Urothelium cell line (cell line): ENCODE results near the gene PXK.
A peak's percentile ranks its signal among the peaks of the same experiment; 100 is the strongest.
"Not testable (repeated sequence)": the region's sequence is repeated elsewhere in the genome, so short reads cannot be mapped to it uniquely, and the experiment has no call there.

Experiments
- DNase-seq: peaks from one replicate; pipeline ENCODE4 v3.0.0; 2011; ENCODE audit warnings: low spot score, mixed read lengths
- FAIRE-seq: peaks from 2 replicates; lab custom pipeline; 2011; peaks lifted over from hg19 to GRCh38; lab: Jason Lieb, UNC

Gene PXK

DNA sequence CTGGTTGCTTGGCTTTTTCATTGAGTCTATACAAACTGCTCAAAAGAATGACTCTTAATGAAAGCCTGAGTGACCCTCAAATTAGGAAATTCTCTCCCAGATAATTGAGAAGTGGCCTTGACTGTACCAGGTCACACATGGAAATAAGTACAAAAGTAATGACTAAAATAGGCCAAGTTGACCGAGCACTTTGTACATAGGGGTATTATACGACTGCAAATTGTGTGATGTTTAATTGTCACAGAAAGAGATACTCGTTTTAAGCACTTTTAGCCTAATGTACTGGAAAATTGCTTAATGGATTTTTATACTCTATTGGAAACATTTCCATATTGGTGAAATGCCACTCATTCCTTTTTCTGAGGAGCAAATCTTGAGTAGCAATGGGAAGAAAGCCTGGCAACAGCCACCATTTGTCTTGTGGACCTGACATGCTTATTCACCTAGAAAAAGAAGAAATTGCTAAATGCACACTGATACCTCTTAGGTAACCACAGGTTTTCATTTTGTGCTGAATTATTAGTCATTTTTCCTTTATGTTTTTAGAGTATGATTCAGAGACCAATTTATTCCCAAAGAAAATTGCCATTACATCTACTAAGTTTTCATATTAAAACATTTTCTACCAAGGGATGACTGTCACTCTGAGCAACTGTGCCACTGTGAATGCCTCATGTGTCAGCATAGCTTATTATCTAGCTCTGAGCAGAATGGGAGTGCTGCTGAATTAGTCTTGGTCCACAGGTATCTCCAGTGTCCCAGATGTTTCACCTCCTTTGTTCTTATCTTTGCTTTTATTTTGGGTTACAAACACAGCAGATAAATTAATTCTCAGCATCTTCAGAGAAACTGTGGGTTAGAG lies 8.9 kb upstream of the PXK start:
- DNase-seq = no peak
- FAIRE-seq = no peak

- FAIRE-seq = no peak
- no peak for DNase-seq
Observed at GRCh38 chr3:58324391-58325390, 8.0 kb upstream of the PXK start.

GRCh38 chr3:58325525-58325992 lies 7.1 kb upstream of the PXK start:
- FAIRE-seq (no peak), DNase-seq (no peak)

DNA sequence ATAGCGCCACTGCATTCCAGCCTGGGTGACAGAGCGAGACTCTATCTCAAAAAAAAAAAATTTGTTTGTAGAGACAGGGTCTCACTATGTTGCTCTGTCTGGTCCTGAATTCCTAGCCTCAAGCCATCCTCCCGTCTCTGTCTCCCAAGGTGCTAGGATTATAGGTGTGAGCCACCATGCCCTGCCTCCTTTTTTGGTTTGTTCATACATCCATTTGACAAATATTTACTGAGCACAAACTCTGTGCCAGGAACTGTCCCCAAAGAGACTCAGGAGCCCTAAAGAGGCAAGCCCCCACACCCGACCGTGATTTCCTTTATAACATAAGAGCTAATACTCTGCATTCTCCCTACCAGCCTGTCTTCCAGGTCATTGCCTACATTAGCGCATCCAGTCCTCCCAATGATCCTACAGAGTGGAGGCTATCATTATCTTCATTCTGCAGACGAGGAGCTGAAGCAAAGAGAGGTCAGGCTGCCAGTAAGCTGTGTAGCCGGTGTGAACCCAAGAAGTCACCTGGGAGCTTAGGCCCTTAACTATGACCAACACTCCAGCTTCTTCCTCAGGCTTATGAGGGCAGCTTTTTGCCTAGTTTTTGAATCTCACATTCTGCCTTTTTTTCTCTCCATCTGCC lies 6.3 kb upstream of the PXK start:
- no peak for DNase-seq

GRCh38 chr3:58329150-58329921 lies 3.4 kb upstream of the PXK start:
- FAIRE-seq (no peak), DNase-seq (no peak)

More for the DNA sequence above, 6.3 kb upstream of the PXK start:
- FAIRE-seq = no peak

GRCh38 chr3:58329922-58330413 lies 2.7 kb upstream of the PXK start:
- no peak for DNase-seq
- FAIRE-seq = no peak

DNA sequence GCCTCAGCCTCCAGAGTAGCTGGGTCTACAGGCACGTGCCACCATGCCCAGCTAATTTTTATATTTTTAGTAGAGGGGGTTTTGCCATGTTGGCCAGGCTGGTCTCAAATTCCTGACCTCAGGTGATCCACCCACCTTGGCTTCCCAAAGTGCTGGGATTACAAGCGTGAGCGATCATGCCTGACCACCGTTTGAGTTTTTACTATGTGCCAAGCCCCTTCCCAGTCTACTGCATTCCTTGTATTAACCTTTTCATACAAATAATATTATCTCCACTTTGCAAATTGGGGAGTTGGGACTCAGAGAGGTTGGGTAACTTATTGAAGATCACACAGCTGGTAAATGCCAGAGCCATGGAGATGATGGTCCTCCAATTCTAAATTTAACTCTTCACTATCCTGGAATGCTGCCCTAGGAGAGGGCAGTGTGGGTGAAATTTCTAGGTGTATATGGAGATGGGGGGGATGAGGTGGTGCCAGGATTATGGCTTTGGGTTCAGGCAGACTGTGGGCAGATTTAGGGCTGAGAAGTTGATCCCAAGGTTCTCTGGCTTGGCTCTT lies 1.0 kb upstream of the PXK start:
- no peak for FAIRE-seq
- DNase-seq = no peak

DNA sequence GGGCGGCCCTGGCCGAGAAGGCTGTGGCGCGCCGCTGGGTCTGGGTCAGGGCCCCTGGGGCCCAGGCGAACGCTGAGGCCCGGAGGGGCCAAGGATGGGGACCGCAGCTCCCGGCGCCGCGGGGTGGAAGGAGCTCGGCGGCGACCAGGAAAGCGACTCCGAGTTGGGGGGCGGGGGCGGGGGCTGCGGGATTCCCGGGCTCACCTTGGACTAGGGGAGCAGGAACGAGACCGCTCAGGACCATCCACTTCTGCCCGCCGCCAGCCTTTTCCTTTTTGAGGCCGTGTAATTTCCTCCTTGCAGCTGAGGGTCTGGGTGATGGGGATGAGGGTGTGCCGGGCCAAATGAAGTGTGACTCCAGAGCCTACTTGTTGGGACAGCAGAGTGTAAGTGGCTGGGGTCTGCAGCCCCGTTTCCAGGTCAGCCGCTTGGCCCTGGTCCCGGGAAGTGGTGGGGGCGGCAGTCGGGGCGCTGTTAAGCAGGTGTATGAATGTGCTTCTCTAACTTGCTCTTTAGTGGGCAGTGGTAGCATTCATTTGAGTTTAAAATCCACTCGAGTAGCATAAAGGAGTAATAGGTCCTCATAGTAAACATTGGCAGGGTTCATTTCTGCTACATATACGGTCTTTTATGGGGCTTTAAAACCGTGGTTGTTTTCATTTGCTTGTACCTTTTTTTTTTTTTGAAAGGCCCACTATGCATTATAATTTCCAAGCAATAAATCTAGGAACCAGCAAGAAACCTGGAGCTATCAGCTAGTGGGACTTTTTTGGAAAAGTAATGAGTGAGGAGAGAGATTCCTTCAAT lies 717 bp downstream of the PXK start:
- FAIRE-seq = no peak
- DNase-seq = peak; percentile 32

GRCh38 chr3:58334013-58334321 lies 1.3 kb downstream of the PXK start:
- FAIRE-seq (no peak), DNase-seq (no peak)

- FAIRE-seq = no peak
- no peak for DNase-seq
Observed at GRCh38 chr3:58334506-58334884, 1.8 kb downstream of the PXK start.

- DNase-seq = no peak
- FAIRE-seq = no peak
Observed at GRCh38 chr3:58335652-58335947, 2.9 kb downstream of the PXK start.

GRCh38 chr3:58336135-58336882 lies 3.6 kb downstream of the PXK start:
- DNase-seq = peak; percentile 69
- FAIRE-seq = no peak

GRCh38 chr3:58337190-58337589 lies 4.5 kb downstream of the PXK start:
- no peak for DNase-seq
- no peak for FAIRE-seq

DNA sequence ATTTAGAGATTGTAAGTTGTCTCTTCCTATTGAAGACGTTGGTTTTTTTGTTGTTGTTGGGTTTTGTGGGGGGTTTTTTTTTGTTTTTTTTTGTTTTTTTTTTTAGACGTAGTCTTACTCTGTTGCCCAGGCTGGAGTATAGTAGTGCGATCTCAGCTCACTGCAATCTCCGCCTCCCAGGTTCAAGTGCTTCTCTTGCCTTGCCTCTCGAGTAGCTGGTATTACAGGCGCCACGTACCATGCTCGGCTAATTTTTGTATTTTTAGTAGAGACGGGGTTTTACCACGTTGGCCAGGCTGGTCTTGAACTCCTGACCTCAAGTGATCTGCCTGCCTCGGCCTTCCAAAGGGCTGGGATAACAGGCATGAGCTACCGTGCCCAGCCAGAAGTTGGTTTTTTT lies 6.5 kb downstream of the PXK start:
- not testable (repeated sequence) for DNase-seq, FAIRE-seq

DNA sequence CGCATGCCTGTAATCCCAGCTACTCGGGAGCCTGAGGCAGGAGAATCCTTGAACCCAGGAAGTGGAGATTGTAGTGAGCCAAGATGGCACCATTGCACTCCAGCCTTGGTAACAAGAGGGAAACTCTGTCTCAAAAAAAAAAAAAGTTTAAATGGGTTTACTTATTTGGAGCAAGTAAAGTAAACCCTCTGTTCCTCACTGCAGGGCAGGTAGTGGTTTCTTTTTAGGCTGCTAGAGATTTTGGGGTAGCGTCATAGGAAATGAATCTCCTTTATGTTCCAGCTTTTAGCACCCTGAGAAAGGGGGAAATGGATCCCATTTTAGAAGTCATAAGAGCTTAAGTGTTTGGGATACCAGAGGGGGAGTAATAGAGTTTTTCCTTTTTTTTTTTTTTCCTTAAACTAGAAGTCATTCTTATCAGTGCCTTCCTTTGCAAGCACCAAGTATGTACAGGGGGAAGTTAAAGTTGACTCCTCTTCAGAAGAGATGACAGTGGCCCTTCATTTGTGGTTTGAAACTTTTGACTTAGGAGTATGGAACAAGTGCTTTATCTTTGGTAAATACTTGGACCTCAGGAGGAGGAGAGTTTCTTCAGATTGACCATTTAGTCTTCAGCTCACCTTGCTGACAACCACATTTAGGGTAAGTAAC lies 8.0 kb downstream of the PXK start:
- DNase-seq (no peak), FAIRE-seq (no peak)

DNA sequence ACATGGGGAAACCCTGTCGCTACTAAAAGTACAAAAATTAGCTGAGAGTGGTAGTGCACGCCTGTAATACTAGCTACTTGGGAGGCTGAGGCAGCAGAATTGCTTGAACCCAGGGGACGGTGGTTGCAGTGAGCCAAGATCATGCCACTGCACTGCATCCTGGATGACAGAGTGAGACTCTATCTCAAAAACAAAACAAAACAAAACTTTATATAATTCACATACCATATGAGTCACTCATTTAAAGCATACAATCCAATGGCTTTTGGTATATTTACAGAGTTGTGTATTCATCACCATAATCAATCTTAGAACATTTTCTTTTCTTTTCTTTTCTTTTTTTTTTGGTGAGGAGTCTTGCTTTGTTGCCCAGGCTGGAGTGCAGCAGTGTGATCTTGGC lies 8.7 kb downstream of the PXK start:
- no peak for FAIRE-seq
- no peak for DNase-seq

- FAIRE-seq = no peak
- DNase-seq = no peak
Observed at GRCh38 chr3:58342676-58343075, 10.0 kb downstream of the PXK start.

- DNase-seq (no peak), FAIRE-seq (no peak)
Observed at GRCh38 chr3:58345457-58345856, 12.8 kb downstream of the PXK start.
